GM12874 (cell line): ENCODE measurements around the gene LGALS8.

Experiments
- CTCF ChIP-seq: IDR thresholded peaks from 2 replicates; pipeline ENCODE4 v1.5.1; 2011; ENCODE audit warnings: low read depth, mild to moderate bottlenecking, control low read depth, low read length, moderate library complexity; ENCODE audit not compliant: insufficient read depth

LGALS8 gene

GRCh38 chr1:236523704-236524141 is at the start of gene LGALS8:
TSS of gene LGALS8 (plus strand) at chr1:236523982. CDS start at chr1:236526071, 2,089 bp downstream.
- TF ChIP-seq CTCF, result no peak

- no peak for TF ChIP-seq CTCF
These were observed 47.8 kb upstream of the LGALS8 start for GRCh38 chr1:236476019-236476418.

- TF ChIP-seq CTCF, result no peak
These were observed 42.9 kb upstream of the LGALS8 start for GRCh38 chr1:236480758-236481436.

- no peak for TF ChIP-seq CTCF
These were observed 39.3 kb upstream of the LGALS8 start for GRCh38 chr1:236484310-236484971.

- TF ChIP-seq CTCF, result no peak
These were observed 37.3 kb upstream of the LGALS8 start for GRCh38 chr1:236486356-236487002.

GRCh38 chr1:236489710-236490377 is 33.9 kb upstream of the LGALS8 start:
- TF ChIP-seq CTCF, result 0 out of 2 replicates have a peak, but pooled peaks have one; percentile 11
